ENCODE results near the gene RAG1. TPM values are rescaled to one million over a fixed set of nuclear protein-coding genes. Genes with fewer than 3 reads are reported as not detected.

Gene RAG1
- total and polyA plus RNA-seq, 2 of the 8 experiments (the other 6 are each of a cell fraction or from before 2014, with no cell fraction given): 0.14 to 0.58 TPM

GRCh38 chr11:36578458-36578857 is 10.7 kb downstream of the RAG1 start:
- WGBS, 2 experiments (ENCODE audit: extremely low coverage in 1 of 2, insufficient coverage in 1 of 2, insufficient read length in 1 of 2, insufficient replicate concordance in 2 of 2, low coverage in 1 of 2, low lambda C conversion rate in 2 of 2, missing lambda C conversion rate in 1 of 2): 74% methylated on average over 1 of the region's 1 CpG; no CpG with 5 or more reads in 1 of the 2 experiments
- CTCF ChIA-PET (ENCODE audit: partially characterized antibody): interaction anchor here (0.6 kb wide), 1 partner anchor 371 kb away, joined by 3 read pairs; no protein-coding TSS in a partner anchor

More at GRCh38 chr11:36578458-36578857, 10.7 kb downstream of the RAG1 start:
- Histone ChIP-seq H3K56ac (replicated peaks; ENCODE audit: insufficient read length, low read depth, low read length) (no peak overlapping the region), H3K23ac (ENCODE audit: insufficient read length) (no peak overlapping the region), H4K8ac (ENCODE audit: extremely low read depth, insufficient read depth, low read length) (no peak overlapping the region), H3K27me3 (replicated peaks in 1 of 4; ENCODE audit: control insufficient read depth in 3 of 4, extremely low read depth in 1 of 4, insufficient read depth in 3 of 4, low read length in 3 of 4) (no peaks in the 10 kb centered on the region), H3K14ac (ENCODE audit: insufficient read length) (no peak overlapping the region), H4K91ac (replicated peaks; ENCODE audit: insufficient read length, low read length) (no peak overlapping the region), H3K4me3 (ENCODE audit: extremely low read depth in 1 of 4, insufficient read depth in 2 of 4, low read depth in 3 of 4, low read length in 4 of 4) (no peak overlapping the region), H2BK5ac (ENCODE audit: low read depth, low read length) (no peak overlapping the region), H2AK5ac (ENCODE audit: low read depth, low read length) (no peak overlapping the region), H3K4me2 (ENCODE audit: insufficient read depth in 1 of 2, low read depth in 2 of 2, low read length in 2 of 2) (no peak overlapping the region), H2AFZ (ENCODE audit: low read length) (no peak overlapping the region), H2BK15ac (ENCODE audit: low read length) (no peak overlapping the region), H3K79me2 (ENCODE audit: control insufficient read depth in 1 of 2, insufficient read depth in 2 of 2, low read length in 2 of 2) (no peaks in the 10 kb centered on the region), H3K27ac (ENCODE audit: low read depth, low read length) (no peak overlapping the region), H3K4ac (replicated peaks; ENCODE audit: insufficient read length, low read depth, low read length) (no peak overlapping the region), H3K79me1 (ENCODE audit: low read depth, low read length) (no peaks in the 10 kb centered on the region), H3K36me3 (ENCODE audit: control insufficient read depth in 2 of 4, insufficient read depth in 4 of 4, low read length in 3 of 4) (no peaks in the 10 kb centered on the region), H3K9me3 (ENCODE audit: insufficient read depth in 2 of 2, low read depth in 1 of 2, low read length in 1 of 2) (peaks cover 21 to 23% of the 10 kb centered on the region in 2 experiments), H2BK20ac (ENCODE audit: low read length) (no peak overlapping the region), H2BK12ac (ENCODE audit: low read depth, low read length) (no peak overlapping the region), H4K20me1 (replicated peaks in 1 of 2; ENCODE audit: control insufficient read depth in 1 of 2, insufficient read depth in 2 of 2, low read length in 2 of 2) (no peaks in the 10 kb centered on the region), H3K4me1 (replicated peaks in 1 of 4; ENCODE audit: control insufficient read depth in 3 of 4, insufficient read depth in 4 of 4, low read length in 3 of 4) (no peaks in the 10 kb centered on the region), H4K5ac (ENCODE audit: insufficient read length, low read depth, low read length) (no peak overlapping the region), H2BK120ac (replicated peaks; ENCODE audit: low read depth, low read length) (no peak overlapping the region), H3K23me2 (ENCODE audit: low read depth, low read length) (no peaks in the 10 kb centered on the region), H3K9ac (replicated peaks in 1 of 4; ENCODE audit: extremely low read depth in 1 of 4, low read depth in 3 of 4, low read length in 3 of 4) (no peak overlapping the region), H3K18ac (ENCODE audit: extremely low read depth, low read length) (no peak overlapping the region)
- TF ChIP-seq CHD1 (IDR thresholded peaks at IDR 0.05; ENCODE audit: low read depth, low read length) (no peak), BACH1 (IDR thresholded peaks at IDR 0.05; ENCODE audit: low read length) (no peak), ASH2L (IDR thresholded peaks at IDR 0.05; ENCODE audit: low read length) (no peak), SP1 (IDR thresholded peaks at IDR 0.05; ENCODE audit: low read depth, low read length) (no peak), RBBP5 (IDR thresholded peaks at IDR 0.05; ENCODE audit: borderline replicate concordance, low read depth, low read length) (no peak), CBX5 (IDR thresholded peaks at IDR 0.05; ENCODE audit: low read depth, low read length) (no peak), SIN3A (conservative IDR thresholded peaks at IDR 0.05 in 1 of 2, IDR thresholded peaks at IDR 0.05 in 1 of 2; ENCODE audit: low read depth in 1 of 2, low read length in 2 of 2) (no peak), KDM4A (IDR thresholded peaks at IDR 0.05; ENCODE audit: low read depth, low read length, severe bottlenecking) (no peak), PHF8 (conservative IDR thresholded peaks at IDR 0.05; ENCODE audit: low read depth, low read length) (no peak), BRCA1 (IDR thresholded peaks at IDR 0.05; ENCODE audit: low read depth, low read length) (no peak), RFX5 (IDR thresholded peaks at IDR 0.05; ENCODE audit: borderline replicate concordance, low read depth, low read length) (no peak), KDM5A (IDR thresholded peaks at IDR 0.05; ENCODE audit: low read length) (no peak)
- FAIRE-seq: no peak
- DNase-seq (ENCODE audit: low read depth in 1 of 2, low spot score in 2 of 2): no peak
- POLR2A ChIA-PET (ENCODE audit: partially characterized antibody): no interaction called here
